Stimulated activated CD4-positive, alpha-beta T cell treated with anti-CD3 and anti-CD28 coated beads, TNF-alpha, amount 100 ng/mL, for 4 hours (primary cell): ENCODE data around the gene AARS1.
A peak's percentile ranks its signal among the peaks of the same experiment; 100 is the strongest.
"Not testable (repeated sequence)": the region's sequence is repeated elsewhere in the genome, so short reads cannot be mapped to it uniquely, and the experiment has no call there.

Experiments used
- DNase-seq, 3 experiments: peaks; one replicate each; pipeline ENCODE4 v3.0.0-alpha.2; 2020; ENCODE audit warnings: low read depth in 3 of 3

The AARS1 gene

DNA sequence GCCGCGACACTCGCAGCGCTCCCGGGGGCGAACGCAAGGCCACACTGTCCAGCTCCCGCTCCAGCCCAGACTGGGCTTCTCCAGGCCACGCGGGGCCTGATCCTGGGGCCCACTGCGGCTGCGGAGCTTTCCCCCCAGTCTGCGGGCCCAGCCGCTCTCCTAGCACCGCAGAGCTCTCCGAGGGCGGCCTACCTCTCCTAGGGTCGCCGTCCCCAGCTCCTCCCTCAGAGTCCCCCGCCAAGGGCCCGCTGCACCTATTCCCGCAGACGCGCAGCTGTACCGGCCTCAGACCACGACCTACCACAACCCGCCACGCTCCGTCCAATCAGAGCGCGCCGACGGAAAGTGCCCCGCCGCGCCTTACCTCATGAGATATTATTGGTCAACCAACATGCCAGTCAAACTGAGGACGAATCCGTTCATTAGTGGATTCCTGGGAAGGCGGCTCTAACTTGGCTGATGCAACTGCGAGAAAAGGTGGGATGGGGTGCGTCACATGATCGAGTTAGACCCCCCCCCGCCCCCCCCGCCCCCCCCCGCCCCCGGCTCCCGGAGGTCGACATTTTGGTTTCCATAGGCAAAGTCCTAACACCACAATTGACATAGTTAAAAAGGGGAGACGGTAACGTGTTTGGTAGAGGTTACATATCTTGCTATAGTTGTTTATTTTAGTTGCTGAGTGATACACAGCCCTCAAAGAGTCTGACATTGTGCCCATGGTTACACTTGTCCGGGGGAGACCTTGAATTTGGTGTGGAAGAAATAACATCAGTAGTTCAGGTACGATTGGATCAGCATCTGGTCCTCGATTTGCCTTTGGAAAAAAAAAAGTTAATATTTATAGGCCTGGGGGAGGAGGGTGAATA is at the start of gene AARS1:
Gene AARS1 (minus strand): TSS at position 278 of the 866 bp plus-strand sequence. CDS start 6,743 bp downstream, outside the sequence.
- peak; percentile 87 to 93 (median 89) for DNase-seq

DNA sequence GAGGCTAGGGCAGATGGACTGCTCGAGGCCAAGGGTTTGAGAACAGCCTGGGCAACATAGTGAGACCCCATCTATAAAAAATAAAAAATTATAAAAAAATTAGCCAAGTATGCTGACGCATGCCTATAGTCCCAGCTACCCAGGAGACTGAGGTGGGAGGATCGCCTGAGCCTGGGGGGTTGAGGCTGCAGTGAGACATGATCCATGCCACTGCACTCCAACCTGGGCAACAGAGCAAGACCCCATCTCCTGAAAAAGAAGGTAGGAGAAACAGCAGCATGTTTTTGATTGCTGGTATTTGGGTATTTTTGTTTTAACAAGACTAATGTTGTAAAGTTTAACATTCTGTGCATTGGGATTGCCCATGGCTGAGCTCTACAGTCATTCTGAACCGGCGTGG is 48.5 kb upstream of the AARS1 start:
- DNase-seq = no peak

GRCh38 chr16:70332728-70333127 is 43.4 kb upstream of the AARS1 start:
- not testable (repeated sequence) for DNase-seq

- DNase-seq = no peak
Observed at GRCh38 chr16:70331588-70332358, 42.5 kb upstream of the AARS1 start.

- DNase-seq = no peak
Observed at GRCh38 chr16:70331091-70331490, 41.8 kb upstream of the AARS1 start.

- DNase-seq = no peak
Observed at GRCh38 chr16:70324998-70325747, 35.9 kb upstream of the AARS1 start.

GRCh38 chr16:70320121-70320520 is 30.8 kb upstream of the AARS1 start:
- no peak for DNase-seq

DNA sequence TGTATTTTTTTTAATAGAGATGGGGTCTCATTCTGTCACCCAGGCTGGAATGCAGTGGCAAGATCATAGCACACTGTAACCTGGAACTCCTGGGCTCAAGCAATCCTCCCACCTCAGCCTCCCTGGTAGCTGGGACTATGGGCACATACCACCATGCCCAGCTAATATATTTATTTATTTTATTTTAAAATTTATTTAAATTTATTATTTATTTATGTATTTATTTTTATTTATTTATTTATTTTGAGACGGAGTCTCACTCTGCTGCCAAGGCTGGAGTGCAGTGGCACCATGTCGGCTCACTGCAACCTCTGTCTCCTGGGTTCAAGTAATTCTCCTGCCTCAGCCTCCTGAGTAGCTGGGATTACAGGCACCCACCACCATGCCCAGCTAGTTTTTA is 18.4 kb upstream of the AARS1 start:
- not testable (repeated sequence) for DNase-seq

- DNase-seq = no peak
Observed at GRCh38 chr16:70306880-70307279, 17.6 kb upstream of the AARS1 start.

GRCh38 chr16:70304892-70305448 is 15.7 kb upstream of the AARS1 start:
- no peak for DNase-seq

DNA sequence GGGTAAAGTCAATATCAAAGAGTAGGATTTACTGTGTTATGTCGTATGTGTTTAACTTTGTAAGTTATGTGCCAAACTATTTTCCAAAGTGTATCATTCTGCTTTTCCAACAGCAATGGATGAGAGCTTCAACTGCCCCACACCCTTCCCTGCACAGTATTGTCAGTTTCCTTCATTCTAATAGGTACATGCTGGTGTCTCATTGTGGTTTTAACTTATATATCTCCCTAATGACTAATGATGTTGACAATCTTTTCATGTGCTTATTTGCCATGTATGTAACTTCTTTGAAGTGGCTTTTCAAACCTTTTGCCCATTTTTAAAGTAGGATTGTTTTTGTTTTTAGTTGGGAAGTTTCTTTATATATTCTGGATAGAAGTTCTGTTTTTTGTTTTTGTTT is 13.4 kb upstream of the AARS1 start:
- no peak for DNase-seq

GRCh38 chr16:70301121-70301520 is 11.8 kb upstream of the AARS1 start:
- DNase-seq = no peak

DNA sequence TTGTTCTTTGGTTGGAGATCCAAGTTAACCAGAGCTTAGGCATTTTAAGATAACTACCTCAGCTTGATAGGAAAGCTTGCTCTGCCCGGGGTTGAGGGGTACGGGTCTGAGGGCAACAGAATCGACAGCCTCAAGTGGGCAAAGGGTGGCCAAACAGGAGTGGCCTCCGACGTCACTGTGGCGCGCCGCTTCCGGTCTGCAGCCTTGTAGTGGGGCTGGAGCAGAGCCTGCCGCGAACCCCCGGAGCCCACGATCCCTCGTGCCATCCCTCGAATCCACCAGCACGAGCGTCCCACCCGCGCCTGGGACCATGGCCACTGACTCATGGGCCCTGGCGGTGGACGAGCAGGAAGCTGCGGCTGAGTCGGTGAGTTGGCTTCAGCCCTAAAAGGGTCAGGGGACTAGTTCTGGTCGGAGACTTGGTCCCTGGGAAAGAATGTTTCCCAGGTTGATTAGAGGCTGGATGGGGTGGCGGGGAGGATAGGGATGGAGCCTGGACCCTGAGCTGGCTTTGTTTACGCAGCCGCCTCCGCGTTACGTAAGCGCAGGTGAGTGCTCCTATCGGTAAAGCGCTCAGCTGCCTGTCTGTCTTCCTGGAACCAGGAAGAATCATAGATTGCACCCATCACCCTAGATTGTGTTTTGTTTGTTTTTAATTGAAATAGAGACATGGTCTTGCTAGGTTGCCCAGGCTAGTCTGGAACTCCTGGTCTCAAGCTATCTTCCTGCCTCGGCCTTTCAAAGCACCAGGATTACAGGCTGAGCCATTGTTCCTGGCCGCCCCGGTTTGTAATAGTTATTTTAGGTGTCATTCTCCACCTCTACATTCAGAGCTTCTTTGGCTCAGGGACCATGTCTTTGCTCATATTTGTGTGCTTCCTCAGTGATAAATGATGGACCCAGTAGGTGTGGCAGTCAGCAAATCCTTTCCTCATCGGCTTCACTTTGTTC is 10.0 kb upstream of the AARS1 start, which contains the start of gene DDX19B:
Gene DDX19B (plus strand): TSS at position 199 of the 951 bp plus-strand sequence. CDS start 112 bp downstream, at position 311.
- DNase-seq = peak; percentile 17 to 21 (median 19)

DNA sequence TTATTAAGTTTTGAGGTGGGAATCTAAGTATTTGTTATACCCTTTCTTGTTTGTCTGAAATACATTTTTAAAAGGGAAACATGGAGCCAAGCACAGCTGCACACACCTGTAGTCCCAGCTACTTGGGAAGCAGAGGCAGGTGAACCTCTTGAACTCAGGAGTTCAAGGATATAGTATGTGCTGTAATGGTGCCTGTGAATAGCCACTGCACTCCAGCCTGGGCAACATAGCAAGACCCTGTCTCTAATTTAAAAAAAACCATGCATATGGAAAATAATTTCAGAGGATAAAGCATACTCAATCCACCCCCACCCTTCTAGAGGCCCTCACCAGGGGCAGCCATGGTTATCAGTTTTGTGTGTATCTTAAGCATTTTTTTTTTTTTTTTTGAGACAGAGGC is 6.3 kb upstream of the AARS1 start:
- no peak for DNase-seq

GRCh38 chr16:70294385-70295025 is 5.2 kb upstream of the AARS1 start:
- no peak for DNase-seq

GRCh38 chr16:70292148-70292547 is 2.8 kb upstream of the AARS1 start:
- not testable (repeated sequence) for DNase-seq

- no peak for DNase-seq
Observed at GRCh38 chr16:70290949-70291519, 1.7 kb upstream of the AARS1 start.

DNA sequence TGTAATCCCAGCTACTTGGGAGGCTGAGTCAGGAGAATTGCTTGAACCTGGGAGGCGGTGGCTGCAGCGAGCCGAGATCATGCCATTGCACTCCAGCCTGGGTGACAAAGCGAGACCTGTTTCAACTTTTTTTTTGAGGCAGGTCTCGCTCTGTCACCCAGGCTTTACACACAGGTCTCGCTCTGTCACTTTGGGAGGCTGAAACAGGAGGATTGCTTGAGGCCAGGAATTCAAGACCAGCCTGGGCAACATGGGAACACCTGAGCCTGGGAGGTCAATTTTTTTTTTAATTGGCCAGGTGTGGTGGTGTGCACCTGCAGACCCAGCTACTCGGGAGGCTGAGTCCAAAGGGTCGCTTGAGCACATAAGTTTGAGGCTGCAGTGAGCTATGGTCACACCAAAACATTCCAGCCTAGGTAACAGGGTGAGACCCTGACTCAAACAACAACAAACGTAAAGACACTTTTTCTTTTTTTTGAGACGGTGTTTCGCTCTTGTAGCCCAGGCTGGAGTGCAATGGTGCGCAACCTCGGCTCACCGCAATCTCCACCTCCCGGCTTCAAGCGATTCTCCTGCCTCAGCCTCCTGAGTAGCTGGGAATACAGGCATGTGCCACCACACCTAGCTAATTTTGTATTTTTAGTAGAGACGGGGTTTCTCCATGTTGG is 1.9 kb downstream of the AARS1 start:
- DNase-seq = not testable (repeated sequence)

GRCh38 chr16:70276392-70276791 is 12.9 kb downstream of the AARS1 start:
- DNase-seq = no peak
